DND-41 (cell line): ENCODE data around the gene MBOAT7.

Source experiments
- ATAC-seq: fragments of 200-7000 bp; cut with Tn5 transposase; 3 replicates; pipeline ENCODE4 v1.9.1; 2021; ENCODE audit warnings: low read depth; ENCODE audit not compliant: insufficient read depth
- DNase-seq: peaks from one replicate; pipeline ENCODE4 v3.0.0-alpha.2; 2020
- H2AFZ ChIP-seq: 2 replicates; pipeline ENCODE4 v1.6.0; 2012; ENCODE audit warnings: low read depth, low read length
- H3K27ac ChIP-seq: 2 replicates; pipeline ENCODE4 v1.5.1; 2012; ENCODE audit warnings: low read length, inconsistent platforms
- H3K27me3 ChIP-seq: fragments of 200-600 bp; sonication (generic); 2 replicates; pipeline ENCODE4 v1.6.0; 2012; ENCODE audit warnings: low read length, mild to moderate bottlenecking, inconsistent platforms; ENCODE audit not compliant: insufficient read depth, poor library complexity
- H3K36me3 ChIP-seq: 2 replicates; pipeline ENCODE4 v1.5.1; 2012; ENCODE audit warnings: low read length, inconsistent platforms; ENCODE audit not compliant: insufficient read depth
- H3K4me1 ChIP-seq: 2 replicates; pipeline ENCODE4 v1.5.1; 2012; ENCODE audit warnings: mild to moderate bottlenecking, low read length; ENCODE audit not compliant: insufficient read depth
- H3K4me2 ChIP-seq: 2 replicates; pipeline ENCODE4 v1.6.0; 2012; ENCODE audit warnings: mild to moderate bottlenecking, moderate library complexity, low read length, inconsistent platforms; ENCODE audit not compliant: insufficient read depth
- H3K4me3 ChIP-seq, 2 experiments: fragments of 200-600 bp in 1 of 2; shearing (Covaris generic) in 1 of 2; 2 replicates each; pipeline ENCODE4 v1.5.1; 2012 to 2016; ENCODE audit warnings: inconsistent platforms in 2 of 2, low read length in 2 of 2, mild to moderate bottlenecking in 2 of 2, low read depth in 1 of 2, moderate library complexity in 1 of 2
- H3K79me2 ChIP-seq: 2 replicates; pipeline ENCODE4 v1.6.0; 2012; ENCODE audit warnings: low read length, inconsistent platforms; ENCODE audit not compliant: insufficient read depth
- H3K9ac ChIP-seq: 2 replicates; pipeline ENCODE4 v1.6.0; 2012; ENCODE audit warnings: low read depth, mild to moderate bottlenecking, inconsistent platforms, low read length, moderate library complexity
- H3K9me3 ChIP-seq: 2 replicates; pipeline ENCODE4 v1.5.1; 2012; ENCODE audit warnings: low read length, moderate library complexity, mild to moderate bottlenecking, inconsistent platforms; ENCODE audit not compliant: insufficient read depth, severe bottlenecking
- H4K20me1 ChIP-seq: 2 replicates; pipeline ENCODE4 v1.6.0; 2012; ENCODE audit warnings: low read length; ENCODE audit not compliant: insufficient read depth
- CTCF ChIP-seq: IDR thresholded peaks from 2 replicates; pipeline ENCODE4 v1.5.1; 2012; ENCODE audit warnings: borderline replicate concordance, low read length, moderate library complexity, mild to moderate bottlenecking; ENCODE audit not compliant: poor library complexity, severe bottlenecking; ENCODE audit errors: extremely low read depth
- EZH2 ChIP-seq: IDR thresholded peaks from 3 replicates; pipeline ENCODE4 v1.6.1; 2012; ENCODE audit warnings: borderline replicate concordance, low read depth, mild to moderate bottlenecking, moderate library complexity, low read length, inconsistent platforms; ENCODE audit not compliant: severe bottlenecking

The MBOAT7 gene

GRCh38 chr19:54142166-54142780, 47.1 kb downstream of the MBOAT7 start:
- Histone ChIP-seq H3K4me2 (no peak overlapping the region), H3K36me3 (peaks cover 89% of the 10 kb centered on the region), H3K4me3 (no peak overlapping the region), H4K20me1 (peaks cover 82% of the 10 kb centered on the region), H3K9me3 (no peaks in the 10 kb centered on the region), H3K79me2 (peaks cover 59% of the 10 kb centered on the region), H3K27ac (no peak overlapping the region), H3K9ac (no peak overlapping the region), H3K4me1 (peaks cover 27% of the 10 kb centered on the region), H2AFZ (no peak overlapping the region), H3K27me3 (no peaks in the 10 kb centered on the region)
- DNase-seq: no peak
- no peak for ATAC-seq
- TF ChIP-seq EZH2 (no peak), CTCF (no peak)

DNA sequence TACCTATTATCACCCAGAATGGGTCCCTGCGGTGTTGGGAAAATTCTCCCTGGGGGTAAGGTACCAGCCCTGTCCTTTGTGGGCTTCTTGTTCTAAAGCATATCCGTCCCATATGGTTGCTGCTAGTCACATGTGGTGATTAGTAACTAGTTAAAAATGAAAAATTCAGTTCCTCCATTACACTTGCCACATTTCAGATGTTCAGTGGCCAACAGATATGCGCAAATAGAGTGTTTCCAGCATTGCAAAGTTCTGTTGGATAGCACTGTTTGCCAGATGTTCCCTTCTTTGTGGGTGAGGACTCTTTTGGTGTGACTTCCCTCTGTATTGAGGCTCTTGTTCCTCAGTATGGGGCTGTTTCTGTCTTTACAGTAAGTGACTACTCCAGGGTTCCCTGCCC, 48.0 kb downstream of the MBOAT7 start:
- H3K79me2 ChIP-seq: peaks cover 59% of the 10 kb centered on the region

GRCh38 chr19:54138489-54139256, 50.7 kb downstream of the MBOAT7 start:
- no peaks in the 10 kb centered on the region for H3K9me3 ChIP-seq
- DNase-seq (no peak), ATAC-seq (no peak)
- peak overlapping the region; percentile 75 to 89 for H3K4me3 ChIP-seq
- no peak for TF ChIP-seq EZH2
- TF ChIP-seq CTCF: no peak
- peaks cover 54% of the 10 kb centered on the region for H3K79me2 ChIP-seq
- no peak overlapping the region for H2AFZ ChIP-seq
- H3K4me1 ChIP-seq: peaks cover 40% of the 10 kb centered on the region
- H3K36me3 ChIP-seq: peaks cover 53% of the 10 kb centered on the region
- H3K4me2 ChIP-seq: peak overlapping the region; percentile 82
- H3K27ac ChIP-seq: peak overlapping the region; percentile 86
- peak overlapping the region; percentile 98 for H3K9ac ChIP-seq
- H3K27me3 ChIP-seq: no peaks in the 10 kb centered on the region
- H4K20me1 ChIP-seq: peaks cover 53% of the 10 kb centered on the region

More for the DNA sequence above, 48.0 kb downstream of the MBOAT7 start:
- Histone ChIP-seq H3K9ac (no peak overlapping the region), H3K27me3 (no peaks in the 10 kb centered on the region), H4K20me1 (peaks cover 73% of the 10 kb centered on the region), H3K36me3 (peaks cover 80% of the 10 kb centered on the region), H3K4me1 (peaks cover 32% of the 10 kb centered on the region), H3K4me3 (no peak overlapping the region), H2AFZ (no peak overlapping the region), H3K27ac (no peak overlapping the region), H3K4me2 (0 out of 2 replicates have a peak overlapping the region, but pooled peaks have one; percentile 82), H3K9me3 (no peaks in the 10 kb centered on the region)
- ATAC-seq (no peak), DNase-seq (no peak)
- TF ChIP-seq EZH2 (no peak), CTCF (no peak)
